HCT116 (cell line): ENCODE measurements around the gene PITRM1. TPM values are rescaled to one million over a fixed set of nuclear protein-coding genes. Genes with fewer than 3 reads are reported as not detected.

ENCODE experiments used
- ATAC-seq: fragments of 200-7000 bp; cut with Tn5 transposase; 2 replicates; pipeline ENCODE4 v1.9.1; 2020; ENCODE audit warnings: mild to moderate bottlenecking, moderate library complexity
- BruUV-seq: library from RNA; stranded (reverse); fragments of 400-500 nt; replicated peaks from 2 replicates; lab custom pipeline; 2021; lab: Mats Ljungman, UMichigan
- CTCF ChIA-PET: fragments of 300-600 bp; sonication (Branson Sonifier 250); formaldehyde crosslinking; loops from one replicate; lab custom pipeline; 2021; ENCODE audit warnings: antibody characterized with exemption; lab: Charles Lee
- POLR2A ChIA-PET: fragments of 300-600, 350-600 bp; sonication (Branson Sonifier 250); formaldehyde crosslinking; loops from one replicate; lab custom pipeline; 2021; ENCODE audit warnings: antibody characterized with exemption; lab: Charles Lee
- RAD21 ChIA-PET, 2 experiments: fragments of 300-600 bp; sonication (Branson Sonifier 250); formaldehyde crosslinking; loops; one replicate each; lab custom pipeline; 2023; ENCODE audit warnings: low total read pairs in 2 of 2; ENCODE audit not compliant: uncharacterized antibody in 2 of 2, unreplicated experiment in 2 of 2, low non-redundant PET in 1 of 2; lab: Charles Lee
- DNase-seq: peaks from one replicate; pipeline ENCODE4 v3.0.0-alpha.2; 2010; ENCODE audit warnings: low read depth, low spot score
- H2AFZ ChIP-seq: fragments of 200-600 bp; shearing (Covaris generic), sonication (generic); 2 replicates; pipeline ENCODE4 v1.6.1; 2017; ENCODE audit warnings: low read depth, mixed run types, mixed read lengths, antibody characterized with exemption, low read length; ENCODE audit not compliant: poor library complexity, severe bottlenecking
- H3K27ac ChIP-seq: 2 replicates; pipeline ENCODE4 v1.5.1; 2012; ENCODE audit warnings: low read depth, low read length
- H3K27me3 ChIP-seq: fragments of 200-600 bp; sonication (generic); 2 replicates; pipeline ENCODE4 v1.6.1; 2016; ENCODE audit warnings: mixed run types, low read length, mixed read lengths; ENCODE audit not compliant: insufficient read depth
- H3K36me3 ChIP-seq, 2 experiments: fragments of 200-500 bp in 1 of 2; fragments of 200-600 bp in 1 of 2; sonication (Bioruptor generic) in 1 of 2; sonication (generic) in 1 of 2; 2 replicates each; pipeline versions ENCODE4 v1.5.1 to v1.6.1; 2014 to 2016; ENCODE audit warnings: low read length in 2 of 2, inconsistent platforms in 1 of 2, mixed read lengths in 1 of 2, mixed run types in 1 of 2; ENCODE audit not compliant: insufficient read depth in 2 of 2, control insufficient read depth in 1 of 2
- H3K4me1 ChIP-seq, 2 experiments: fragments of 200-600 bp in 1 of 2; sonication (generic) in 1 of 2; 2 replicates each; pipeline versions ENCODE4 v1.5.1 to v1.6.1; 2012 to 2017; ENCODE audit warnings: low read length in 2 of 2, inconsistent platforms in 1 of 2, mild to moderate bottlenecking in 1 of 2, mixed read lengths in 1 of 2, mixed run types in 1 of 2, moderate library complexity in 1 of 2; ENCODE audit not compliant: insufficient read depth in 2 of 2, control insufficient read depth in 1 of 2
- H3K4me2 ChIP-seq: fragments of 200-600 bp; sonication (generic); 2 replicates; pipeline ENCODE4 v1.6.1; 2017; ENCODE audit warnings: mixed run types, low read length, mixed read lengths
- H3K4me3 ChIP-seq, 2 experiments: fragments of 200-600 bp in 1 of 2; sonication (generic) in 1 of 2; replicated peaks in 1 of 2; 2 replicates each; pipeline ENCODE4 v1.5.1; 2011 to 2016; ENCODE audit warnings: low read length in 2 of 2, control low read depth in 1 of 2, low read depth in 1 of 2, mild to moderate bottlenecking in 1 of 2, mixed read lengths in 1 of 2, mixed run types in 1 of 2
- H3K79me2 ChIP-seq: fragments of 200-600 bp; sonication (generic); 2 replicates; pipeline ENCODE4 v1.6.1; 2017; ENCODE audit warnings: mild to moderate bottlenecking, mixed run types, low read length, moderate library complexity, mixed read lengths; ENCODE audit not compliant: insufficient read depth
- H3K9ac ChIP-seq: fragments of 200-600 bp; sonication (generic); 2 replicates; pipeline ENCODE4 v1.6.1; 2016; ENCODE audit warnings: low read length, mixed read lengths
- H3K9me2 ChIP-seq: fragments of 200-600 bp; sonication (generic), shearing (Covaris generic); 2 replicates; pipeline ENCODE4 v1.6.1; 2017; ENCODE audit warnings: mixed run types, mild to moderate bottlenecking, moderate library complexity; ENCODE audit not compliant: insufficient read depth
- H3K9me3 ChIP-seq, 2 experiments: fragments of 200-500 bp in 1 of 2; fragments of 200-600 bp in 1 of 2; sonication (Bioruptor generic) in 1 of 2; sonication (generic) in 1 of 2; 2 replicates each; pipeline ENCODE4 v1.6.1; 2014 to 2017; ENCODE audit warnings: low read length in 2 of 2, mixed read lengths in 2 of 2, inconsistent platforms in 1 of 2, low read depth in 1 of 2, mild to moderate bottlenecking in 1 of 2, mixed run types in 1 of 2, moderate library complexity in 1 of 2; ENCODE audit not compliant: control insufficient read depth in 1 of 2, insufficient read depth in 1 of 2
- H4K20me1 ChIP-seq: fragments of 200-600 bp; sonication (generic), shearing (Covaris generic); 2 replicates; pipeline ENCODE4 v1.6.1; 2017; ENCODE audit warnings: mixed run types, mild to moderate bottlenecking, moderate library complexity; ENCODE audit not compliant: insufficient read depth
- ATF3 ChIP-seq: IDR thresholded peaks from 2 replicates; pipeline ENCODE4 v1.6.1; 2012
- CBX3 ChIP-seq: IDR thresholded peaks from 2 replicates; pipeline ENCODE4 v1.6.1; 2012; ENCODE audit warnings: low read depth
- CEBPB ChIP-seq: IDR thresholded peaks from 2 replicates; pipeline ENCODE4 v1.6.1; 2012; ENCODE audit warnings: low read depth
- CTCF ChIP-seq, 3 experiments: fragments of 200-600 bp in 1 of 3; sonication (generic) in 1 of 3; IDR thresholded peaks in 2 of 3; conservative IDR thresholded peaks in 1 of 3; 2 replicates each; pipeline ENCODE4 v1.5.1; 2012 to 2017; ENCODE audit warnings: low read depth in 2 of 3, low read length in 2 of 3, antibody characterized with exemption in 1 of 3, borderline replicate concordance in 1 of 3, control low read depth in 1 of 3, mild to moderate bottlenecking in 1 of 3, mixed read lengths in 1 of 3, mixed run types in 1 of 3, moderate library complexity in 1 of 3; ENCODE audit not compliant: insufficient read depth in 1 of 3
- EGR1 ChIP-seq: IDR thresholded peaks from 2 replicates; pipeline ENCODE4 v1.6.1; 2012; ENCODE audit warnings: low read depth
- ELF1 ChIP-seq: IDR thresholded peaks from 2 replicates; pipeline ENCODE4 v1.6.1; 2012; ENCODE audit warnings: low read depth, borderline replicate concordance
- EZH2 ChIP-seq: fragments of 200-600 bp; sonication (generic); IDR thresholded peaks from 2 replicates; pipeline ENCODE4 v1.6.1; 2017; ENCODE audit warnings: antibody characterized with exemption, mixed run types
- MAX ChIP-seq: IDR thresholded peaks from 2 replicates; pipeline ENCODE4 v1.6.1; 2012
- POLR2A ChIP-seq: IDR thresholded peaks from 2 replicates; pipeline ENCODE4 v1.7.0; 2011; ENCODE audit warnings: borderline replicate concordance; ENCODE audit not compliant: insufficient read depth, insufficient read length; ENCODE audit errors: extremely low read depth
- SIN3A ChIP-seq: IDR thresholded peaks from 2 replicates; pipeline ENCODE4 v1.6.1; 2012; ENCODE audit warnings: low read depth
- SP1 ChIP-seq: IDR thresholded peaks from 2 replicates; pipeline ENCODE4 v1.6.1; 2012; ENCODE audit warnings: low read depth
- SRF ChIP-seq: IDR thresholded peaks from 2 replicates; pipeline ENCODE4 v1.6.1; 2012; ENCODE audit warnings: low read depth
- TCF7L2 ChIP-seq: IDR thresholded peaks from 2 replicates; pipeline ENCODE4 v1.7.0; 2011; ENCODE audit warnings: borderline replicate concordance, inconsistent platforms; ENCODE audit not compliant: insufficient read depth, insufficient read length; ENCODE audit errors: extremely low read depth
- YY1 ChIP-seq: IDR thresholded peaks from 2 replicates; pipeline ENCODE4 v1.6.1; 2011; ENCODE audit warnings: low read length, low read depth, moderate library complexity, mild to moderate bottlenecking; ENCODE audit not compliant: insufficient replicate concordance; ENCODE audit errors: extremely low read depth
- ZBTB33 ChIP-seq: IDR thresholded peaks from 2 replicates; pipeline ENCODE4 v1.6.1; 2011; ENCODE audit warnings: mild to moderate bottlenecking, low read length, moderate library complexity; ENCODE audit not compliant: insufficient replicate concordance; ENCODE audit errors: extremely low read depth
- ZNF274 ChIP-seq: fragments of 200-500 bp; sonication (Bioruptor generic); IDR thresholded peaks from 2 replicates; pipeline ENCODE4 v1.6.1; 2014; ENCODE audit warnings: mild to moderate bottlenecking, low read depth, low read length, inconsistent platforms
- intact Hi-C: fragments of 100-400 bp; cut with micrococcal nuclease; formaldehyde crosslinking; loops from 2 replicates; pipeline ENCODE4 v1.10.0; 2022
- total RNA-seq: library from RNA; stranded (reverse); gene quantifications from one replicate; pipeline ENCODE4 v1.2.1, GENCODE V29; 2021; ENCODE audit not compliant: unreplicated experiment

PITRM1 gene
- total RNA-seq, 1 experiment from 2014 or later = 59.5 TPM

GRCh38 chr10:3108575-3109105 lies 63.9 kb downstream of the PITRM1 start:
- DNase-seq = no peak
- Histone ChIP-seq H3K27me3 (no peaks in the 10 kb centered on the region), H3K9ac (no peak overlapping the region), H3K4me1 (no peaks in the 10 kb centered on the region), H3K9me2 (no peaks in the 10 kb centered on the region), H4K20me1 (no peaks in the 10 kb centered on the region), H3K4me3 (no peak overlapping the region), H3K27ac (no peak overlapping the region), H2AFZ (no peak overlapping the region), H3K36me3 (peaks cover 62 to 77% of the 10 kb centered on the region in 2 experiments), H3K79me2 (peaks cover 47% of the 10 kb centered on the region), H3K4me2 (no peak overlapping the region), H3K9me3 (no peaks in the 10 kb centered on the region)
- ATAC-seq = no peak
- intact Hi-C loops = no loop called here
- POLR2A ChIA-PET = no interaction called here
- RAD21 ChIA-PET = no interaction called here
- CTCF ChIA-PET = interaction anchor here (0.5 kb wide), 1 partner anchor 28 kb away, joined by 4 read pairs; no protein-coding TSS in a partner anchor
- TF ChIP-seq SP1 (no peak), ZBTB33 (no peak), YY1 (no peak), SIN3A (no peak), CBX3 (no peak), EGR1 (no peak), EZH2 (no peak), ZNF274 (no peak), SRF (no peak), CEBPB (no peak), POLR2A (no peak), TCF7L2 (no peak), CTCF (IDR thresholded peaks at IDR 0.05 in 2 of 3, conservative IDR thresholded peaks at IDR 0.05 in 1 of 3; ENCODE audit: borderline replicate concordance in 1 of 3, insufficient read depth in 1 of 3, low read depth in 2 of 3, low read length in 2 of 3) (no peak), ELF1 (no peak), MAX (no peak), ATF3 (no peak)
- BruUV-seq = no TSS peak
